H1 (cell line): ENCODE data around the gene SRRM3. TPM values are rescaled to one million over a fixed set of nuclear protein-coding genes. Genes with fewer than 3 reads are reported as not detected.

Experiments used
- ATF3 ChIP-seq: IDR thresholded peaks from 2 replicates; pipeline ENCODE4 v1.6.1; 2011; ENCODE audit warnings: low read depth, mild to moderate bottlenecking, low read length; ENCODE audit not compliant: insufficient read depth
- CBX8 ChIP-seq: fragments of 300-800, 300-1000 bp; sonication (generic); IDR thresholded peaks from 2 replicates; pipeline ENCODE4 v1.7.1; 2016; ENCODE audit warnings: low read depth, low read length, borderline replicate concordance
- CEBPB ChIP-seq: IDR thresholded peaks from 2 replicates; pipeline ENCODE4 v1.6.1; 2012; ENCODE audit warnings: low read depth, low read length
- EGR1 ChIP-seq: IDR thresholded peaks from 2 replicates; pipeline ENCODE4 v1.6.1; 2011; ENCODE audit warnings: low read depth, low read length, borderline replicate concordance
- FOSL1 ChIP-seq: IDR thresholded peaks from 2 replicates; pipeline ENCODE4 v1.6.1; 2011; ENCODE audit warnings: mild to moderate bottlenecking, low read depth, low read length, moderate library complexity; ENCODE audit not compliant: insufficient read depth
- GABPA ChIP-seq: IDR thresholded peaks from 2 replicates; pipeline ENCODE4 v1.6.1; 2011; ENCODE audit warnings: mild to moderate bottlenecking, low read length, moderate library complexity, borderline replicate concordance; ENCODE audit not compliant: insufficient read depth
- MAX ChIP-seq: IDR thresholded peaks from 2 replicates; pipeline ENCODE4 v1.6.1; 2012; ENCODE audit warnings: inconsistent platforms
- PHF8 ChIP-seq: fragments of 200-600 bp; sonication (generic); conservative IDR thresholded peaks from 2 replicates; pipeline ENCODE4 v1.7.1; 2012; ENCODE audit warnings: low read depth, mild to moderate bottlenecking, inconsistent platforms, low read length, moderate library complexity
- RBBP5 ChIP-seq: IDR thresholded peaks from 2 replicates; pipeline ENCODE4 v1.7.1; 2012; ENCODE audit warnings: low read depth, mild to moderate bottlenecking, inconsistent platforms, low read length, moderate library complexity, borderline replicate concordance
- SIN3A ChIP-seq, 2 experiments: IDR thresholded peaks in 1 of 2; conservative IDR thresholded peaks in 1 of 2; 2 replicates each; pipeline ENCODE4 v1.6.1; 2011 to 2012; ENCODE audit warnings: low read length in 2 of 2, improper control_type of control experiment in 1 of 2, low read depth in 1 of 2, mild to moderate bottlenecking in 1 of 2
- SIX5 ChIP-seq: IDR thresholded peaks from 2 replicates; pipeline ENCODE4 v1.6.1; 2011; ENCODE audit warnings: mild to moderate bottlenecking, low read depth, low read length
- SP4 ChIP-seq: IDR thresholded peaks from 2 replicates; pipeline ENCODE4 v1.6.1; 2012; ENCODE audit warnings: low read length, inconsistent platforms
- TAF1 ChIP-seq: IDR thresholded peaks from 2 replicates; pipeline ENCODE4 v1.6.1; 2011; ENCODE audit warnings: mild to moderate bottlenecking, low read depth, low read length
- TAF7 ChIP-seq: optimal IDR thresholded peaks from 2 replicates; pipeline ENCODE3; 2011; ENCODE audit warnings: low read depth, mild to moderate bottlenecking, inconsistent platforms, low read length, moderate library complexity, borderline replicate concordance
- YY1 ChIP-seq: IDR thresholded peaks from 2 replicates; pipeline ENCODE4 v1.6.1; 2011; ENCODE audit warnings: low read depth, mild to moderate bottlenecking, low read length
- ZNF274 ChIP-seq: IDR thresholded peaks from 2 replicates; pipeline ENCODE4 v1.7.0; 2012; ENCODE audit warnings: low read length, borderline replicate concordance; ENCODE audit errors: extremely low read depth
- polyA plus RNA-seq, 7 experiments: library from polyadenylated mRNA; depleted of rRNA in 3 of 7; stranded (reverse) in 5 of 7; unstranded in 2 of 7; fragments of >200 nt in 5 of 7; fragments of 200-250 nt in 2 of 7; gene quantifications; 1 replicate in 5 of 7; 2 replicates in 1 of 7; 4 replicates in 1 of 7; pipeline versions ENCODE4 v1.2.1 to v1.2.3, GENCODE V29; 2011 to 2013; ENCODE audit warnings: missing spikeins in 2 of 7, mixed read lengths in 2 of 7
- total RNA-seq: library from RNA; stranded (reverse); fragmentation: NEBNext Ultra II Directional; extraction: Animal tissue kit (Norgen Biotek cat#: 25700); gene quantifications from 2 replicates; pipeline ENCODE4 v1.2.1, GENCODE V29; 2021
- TF ChIP-seq, protein P1 (sequence below): IDR thresholded peaks from 2 replicates; pipeline ENCODE4 v1.6.1; 2011; ENCODE audit warnings: low read length, improper control_type of control experiment
- TF ChIP-seq, protein P2 (sequence below), 3 experiments: IDR thresholded peaks; 1 replicate in 2 of 3; 2 replicates in 1 of 3; pipeline versions ENCODE4 v1.5.1 to v1.6.1; 2011; ENCODE audit warnings: low read length in 3 of 3, mild to moderate bottlenecking in 3 of 3, inconsistent platforms in 2 of 3, low read depth in 1 of 3, moderate library complexity in 1 of 3; ENCODE audit not compliant: insufficient read depth in 1 of 3; ENCODE audit errors: control extremely low read depth in 1 of 3

The SRRM3 gene
- total and polyA plus RNA-seq, 2 of the 8 experiments (the other 6 are each of a cell fraction or from before 2014, with no cell fraction given), result 10.4 to 17.4 TPM

DNA sequence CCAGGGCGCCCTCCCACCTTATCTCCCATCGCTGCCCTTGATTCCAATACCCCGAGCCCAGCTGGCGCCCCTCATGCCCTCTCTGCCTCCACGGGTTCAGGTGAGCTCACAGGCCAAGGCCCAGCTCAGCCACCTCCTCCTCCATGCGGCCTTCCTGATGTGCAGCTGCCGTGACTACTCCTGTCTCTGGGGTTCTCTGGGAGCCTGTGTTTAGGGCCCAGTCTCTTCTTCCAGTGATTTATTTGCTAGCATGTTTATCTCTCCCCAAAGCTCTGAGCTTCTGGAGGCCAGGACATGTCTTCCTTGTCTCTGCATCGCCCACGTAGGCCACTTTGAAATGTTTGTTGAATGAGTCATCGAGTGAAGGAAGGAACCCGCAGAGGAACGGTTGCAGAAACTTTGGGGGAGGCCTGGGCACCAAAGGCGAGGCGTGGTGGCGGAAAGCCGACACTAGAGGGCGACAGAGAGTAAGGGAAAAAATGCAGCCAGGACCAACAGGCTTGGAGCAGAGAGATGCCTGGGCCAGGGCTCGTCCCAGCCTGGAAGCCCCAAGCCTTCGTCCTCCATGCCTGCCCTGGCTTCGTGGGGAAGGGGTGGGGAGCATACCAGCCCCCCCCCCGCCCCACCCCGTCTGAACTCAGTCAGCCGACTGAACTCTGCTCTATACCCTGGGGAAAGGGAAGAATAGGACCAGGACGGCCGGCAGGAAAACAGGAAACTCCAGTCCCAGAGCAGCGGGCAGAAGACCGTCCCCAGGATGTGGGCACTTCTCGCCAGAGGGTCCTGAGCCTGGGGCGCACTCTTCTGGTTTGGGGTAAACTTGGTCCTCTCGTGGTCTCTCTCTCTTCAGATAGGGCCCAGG lies 89.9 kb downstream of the SRRM3 start (continued):
- TF ChIP-seq SP4 (no peak), CBX8 (no peak), SIX5 (no peak), EGR1 (peak; percentile 91; the same call in 1 of the 2 replicates), YY1 (peak; percentile 57), ZNF274 (no peak), PHF8 (no peak), ATF3 (peak; percentile 60; the same call in 1 of the 2 replicates), TAF1 (no peak; the same call in 1 of the 2 replicates), FOSL1 (no peak), GABPA (peak; percentile 37; the same call in 1 of the 2 replicates), TAF7 (no peak), RBBP5 (peak; percentile 66), MAX (peak; percentile 63), SIN3A (conservative IDR thresholded peaks at IDR 0.05 in 1 of 2, IDR thresholded peaks at IDR 0.05 in 1 of 2; ENCODE audit: low read depth in 1 of 2, low read length in 2 of 2) (0 out of 4 replicates have a peak, but pooled peaks of 1 of the 2 experiments have one; percentile 50), CEBPB (peak; percentile 53; the same call in 1 of the 2 replicates)
- TF ChIP-seq, protein P1, sequence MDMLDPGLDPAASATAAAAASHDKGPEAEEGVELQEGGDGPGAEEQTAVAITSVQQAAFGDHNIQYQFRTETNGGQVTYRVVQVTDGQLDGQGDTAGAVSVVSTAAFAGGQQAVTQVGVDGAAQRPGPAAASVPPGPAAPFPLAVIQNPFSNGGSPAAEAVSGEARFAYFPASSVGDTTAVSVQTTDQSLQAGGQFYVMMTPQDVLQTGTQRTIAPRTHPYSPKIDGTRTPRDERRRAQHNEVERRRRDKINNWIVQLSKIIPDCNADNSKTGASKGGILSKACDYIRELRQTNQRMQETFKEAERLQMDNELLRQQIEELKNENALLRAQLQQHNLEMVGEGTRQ, result no peak
- TF ChIP-seq, protein P2, sequence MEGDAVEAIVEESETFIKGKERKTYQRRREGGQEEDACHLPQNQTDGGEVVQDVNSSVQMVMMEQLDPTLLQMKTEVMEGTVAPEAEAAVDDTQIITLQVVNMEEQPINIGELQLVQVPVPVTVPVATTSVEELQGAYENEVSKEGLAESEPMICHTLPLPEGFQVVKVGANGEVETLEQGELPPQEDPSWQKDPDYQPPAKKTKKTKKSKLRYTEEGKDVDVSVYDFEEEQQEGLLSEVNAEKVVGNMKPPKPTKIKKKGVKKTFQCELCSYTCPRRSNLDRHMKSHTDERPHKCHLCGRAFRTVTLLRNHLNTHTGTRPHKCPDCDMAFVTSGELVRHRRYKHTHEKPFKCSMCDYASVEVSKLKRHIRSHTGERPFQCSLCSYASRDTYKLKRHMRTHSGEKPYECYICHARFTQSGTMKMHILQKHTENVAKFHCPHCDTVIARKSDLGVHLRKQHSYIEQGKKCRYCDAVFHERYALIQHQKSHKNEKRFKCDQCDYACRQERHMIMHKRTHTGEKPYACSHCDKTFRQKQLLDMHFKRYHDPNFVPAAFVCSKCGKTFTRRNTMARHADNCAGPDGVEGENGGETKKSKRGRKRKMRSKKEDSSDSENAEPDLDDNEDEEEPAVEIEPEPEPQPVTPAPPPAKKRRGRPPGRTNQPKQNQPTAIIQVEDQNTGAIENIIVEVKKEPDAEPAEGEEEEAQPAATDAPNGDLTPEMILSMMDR (IDR thresholded peaks at IDR 0.05; ENCODE audit: control extremely low read depth in 1 of 3, insufficient read depth in 1 of 3, low read depth in 1 of 3, low read length in 3 of 3), result peak; percentile 94 to 99 (median 95)
